Measurements from ENCODE around the gene GET3. TPM values are rescaled to one million over a fixed set of nuclear protein-coding genes. Genes with fewer than 3 reads are reported as not detected.

GET3 gene
- total RNA-seq, 1 donor from 2014 or later, result 43.6 TPM

- intact Hi-C loops (cut with DNase I), result no loop called here
- H3K9me3 ChIP-seq, result no peaks in the 10 kb centered on the region
- no peak for DNase-seq (ENCODE audit: low spot score in 2 of 2)
- H3K36me3 ChIP-seq, result peaks cover 28 to 29% of the 10 kb centered on the region in 2 donors
- peak overlapping the region; percentile 88 to 98 for H3K27ac ChIP-seq
- TF ChIP-seq, protein P1, sequence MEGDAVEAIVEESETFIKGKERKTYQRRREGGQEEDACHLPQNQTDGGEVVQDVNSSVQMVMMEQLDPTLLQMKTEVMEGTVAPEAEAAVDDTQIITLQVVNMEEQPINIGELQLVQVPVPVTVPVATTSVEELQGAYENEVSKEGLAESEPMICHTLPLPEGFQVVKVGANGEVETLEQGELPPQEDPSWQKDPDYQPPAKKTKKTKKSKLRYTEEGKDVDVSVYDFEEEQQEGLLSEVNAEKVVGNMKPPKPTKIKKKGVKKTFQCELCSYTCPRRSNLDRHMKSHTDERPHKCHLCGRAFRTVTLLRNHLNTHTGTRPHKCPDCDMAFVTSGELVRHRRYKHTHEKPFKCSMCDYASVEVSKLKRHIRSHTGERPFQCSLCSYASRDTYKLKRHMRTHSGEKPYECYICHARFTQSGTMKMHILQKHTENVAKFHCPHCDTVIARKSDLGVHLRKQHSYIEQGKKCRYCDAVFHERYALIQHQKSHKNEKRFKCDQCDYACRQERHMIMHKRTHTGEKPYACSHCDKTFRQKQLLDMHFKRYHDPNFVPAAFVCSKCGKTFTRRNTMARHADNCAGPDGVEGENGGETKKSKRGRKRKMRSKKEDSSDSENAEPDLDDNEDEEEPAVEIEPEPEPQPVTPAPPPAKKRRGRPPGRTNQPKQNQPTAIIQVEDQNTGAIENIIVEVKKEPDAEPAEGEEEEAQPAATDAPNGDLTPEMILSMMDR (IDR thresholded peaks at IDR 0.05), result no peak
- H3K4me3 ChIP-seq, result peak overlapping the region; percentile 81 to 95
- no peaks in the 10 kb centered on the region for H3K27me3 ChIP-seq
- peaks cover 4 to 29% of the 10 kb centered on the region in 2 donors for H3K4me1 ChIP-seq
Observed at GRCh38 chr19:12720296-12720695, 17.0 kb upstream of the GET3 start.

DNA sequence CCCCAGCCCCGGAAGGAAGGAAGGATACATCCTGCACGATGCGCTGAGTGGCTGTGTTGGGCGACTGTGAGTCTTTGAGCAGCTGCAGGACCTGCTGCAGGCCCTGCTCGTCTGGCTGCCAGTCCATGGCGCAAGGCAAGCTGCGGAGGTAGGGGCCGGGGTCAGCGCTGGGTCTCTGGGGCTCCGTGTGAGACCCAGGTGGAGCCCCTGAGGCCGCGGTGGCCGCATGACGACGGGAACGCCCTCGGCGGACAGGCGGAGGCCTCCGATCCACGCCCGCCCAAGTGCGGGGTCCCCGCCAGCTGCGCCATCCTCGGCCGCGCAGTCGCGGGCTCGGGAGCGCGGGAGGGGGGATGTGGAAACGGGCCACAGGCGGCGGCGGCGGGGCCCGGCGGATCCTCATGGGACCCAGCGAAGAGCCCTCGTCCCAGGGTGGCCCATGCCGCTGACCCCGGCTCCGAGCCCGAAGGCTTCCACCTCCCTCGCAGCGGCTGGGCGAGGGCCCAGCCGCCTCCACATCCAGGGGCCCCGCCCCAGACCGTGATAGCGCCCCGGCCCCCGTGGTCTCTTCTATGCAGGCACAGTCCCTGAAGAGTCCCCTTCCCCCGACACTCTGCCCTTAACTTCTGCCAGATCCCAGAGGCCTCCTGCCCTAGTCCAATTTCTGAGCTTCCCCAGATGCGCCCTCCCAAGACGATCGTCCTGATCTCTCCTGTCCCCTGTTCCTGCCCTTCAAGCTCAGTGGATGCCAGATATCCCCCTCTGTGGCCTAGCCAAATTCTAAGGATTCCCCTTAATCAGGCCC, 16.2 kb upstream of the GET3 start:
- peaks cover 4 to 29% of the 10 kb centered on the region in 2 donors for H3K4me1 ChIP-seq
- intact Hi-C loops (cut with DNase I), result no loop called here
- DNase-seq (ENCODE audit: low spot score in 2 of 2), result no peak
- peak overlapping the region; percentile 88 to 98 for H3K27ac ChIP-seq
- H3K9me3 ChIP-seq, result no peaks in the 10 kb centered on the region
- peak overlapping the region; percentile 81 to 95 for H3K4me3 ChIP-seq
- TF ChIP-seq, protein P1 (IDR thresholded peaks at IDR 0.05), result no peak
- H3K27me3 ChIP-seq, result no peaks in the 10 kb centered on the region
- peaks cover 20 to 23% of the 10 kb centered on the region in 2 donors for H3K36me3 ChIP-seq

DNA sequence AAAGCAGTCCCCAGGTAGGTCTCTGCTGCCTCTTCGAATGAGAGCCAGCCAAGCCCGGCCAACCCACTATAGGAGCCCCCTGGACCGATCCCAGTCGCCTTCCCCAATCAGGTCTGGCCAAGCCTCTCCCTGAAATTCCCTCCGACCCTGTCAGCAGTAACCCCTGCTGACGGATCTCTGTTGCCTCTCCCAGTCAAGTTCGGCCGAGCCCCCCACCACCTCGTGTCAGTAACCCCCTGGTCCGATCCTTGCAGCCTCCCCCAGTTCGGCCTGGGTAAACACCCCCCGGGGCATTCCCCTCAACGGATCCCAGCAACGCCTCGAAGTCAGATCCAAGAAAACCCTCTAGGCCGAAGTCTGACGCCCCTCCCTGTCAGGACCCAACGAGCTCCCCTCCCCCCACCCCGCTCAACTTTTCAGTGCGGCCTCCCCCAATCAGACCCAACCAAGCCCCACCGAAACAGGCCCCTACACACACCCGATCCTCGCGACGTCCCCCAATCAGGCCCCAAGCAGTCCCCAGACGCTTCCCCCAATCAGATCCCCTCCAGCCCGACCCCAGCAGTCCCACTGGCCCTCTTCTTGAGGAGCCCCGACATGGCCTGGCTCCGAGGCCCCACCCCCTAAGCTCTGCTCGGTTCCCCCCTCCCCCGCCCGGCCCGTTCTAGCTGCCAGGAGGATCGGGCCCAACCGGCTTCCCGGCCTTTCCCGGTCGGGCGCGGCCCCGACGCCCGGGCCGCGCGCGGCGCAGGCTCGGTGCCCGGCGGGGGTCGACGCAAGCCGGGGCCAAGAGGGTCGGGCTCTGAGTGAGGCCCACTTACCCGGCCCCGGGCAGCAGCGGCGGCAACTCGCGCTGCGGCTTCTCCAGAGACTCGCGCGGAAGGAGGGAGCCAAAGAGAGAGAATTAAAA, 15.4 kb upstream of the GET3 start:
- Histone ChIP-seq H3K27ac (peak overlapping the region; percentile 88 to 98), H3K27me3 (no peaks in the 10 kb centered on the region), H3K4me3 (peak overlapping the region; percentile 81 to 95), H3K36me3 (peaks cover 12 to 16% of the 10 kb centered on the region in 2 donors), H3K9me3 (no peaks in the 10 kb centered on the region), H3K4me1 (peaks cover 4 to 29% of the 10 kb centered on the region in 2 donors)
- intact Hi-C loops (cut with DNase I), result loop anchor here (2.0 kb wide), 1 partner anchor 25 kb away; the partner anchor contains the start of gene FBXW9
- TF ChIP-seq, protein P1 (IDR thresholded peaks at IDR 0.05), result no peak
- peak in 1 of 2 donors; percentile 79 for DNase-seq (ENCODE audit: low spot score in 2 of 2)

GRCh38 chr19:12722566-12723380, 14.5 kb upstream of the GET3 start:
- H3K4me1 ChIP-seq, result peaks cover 4 to 29% of the 10 kb centered on the region in 2 donors
- H3K36me3 ChIP-seq, result peaks cover 12 to 14% of the 10 kb centered on the region in 2 donors
- H3K27me3 ChIP-seq, result no peaks in the 10 kb centered on the region
- TF ChIP-seq, protein P1 (IDR thresholded peaks at IDR 0.05), result no peak
- intact Hi-C loops (cut with DNase I), result loop anchor here (1.0 to 2.0 kb wide), 2 partner anchors 12 to 26 kb away; partner anchors contain the start of genes FBXW9 and TRIR
- H3K9me3 ChIP-seq, result no peaks in the 10 kb centered on the region
- peak overlapping the region; percentile 88 to 98 for H3K27ac ChIP-seq
- DNase-seq (ENCODE audit: low spot score in 2 of 2), result peak; percentile 92 to 99
- peak overlapping the region; percentile 81 to 95 for H3K4me3 ChIP-seq

DNA sequence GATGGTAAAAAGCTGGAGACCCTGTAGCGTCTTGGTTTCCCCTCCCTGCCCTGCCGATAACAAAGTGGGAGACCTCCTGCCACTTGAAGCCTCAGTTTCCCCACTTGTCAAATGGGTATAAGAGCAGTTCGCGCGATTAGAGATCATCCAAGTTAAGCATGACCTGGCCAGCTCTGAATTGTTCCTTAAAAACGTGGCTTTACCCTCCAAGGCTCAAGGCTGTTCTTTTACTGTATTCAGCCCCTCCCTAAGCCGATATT, 14.0 kb upstream of the GET3 start:
- TF ChIP-seq, protein P1 (IDR thresholded peaks at IDR 0.05), result no peak
- peak overlapping the region; percentile 88 to 98 for H3K27ac ChIP-seq
- H3K36me3 ChIP-seq, result peaks cover 12 to 15% of the 10 kb centered on the region in 2 donors
- no peak for DNase-seq (ENCODE audit: low spot score in 2 of 2)
- no peaks in the 10 kb centered on the region for H3K27me3 ChIP-seq
- intact Hi-C loops (cut with DNase I), result loop anchor here (1.0 to 2.0 kb wide), 2 partner anchors 11 to 27 kb away; partner anchors contain the start of genes FBXW9 and TRIR
- no peaks in the 10 kb centered on the region for H3K9me3 ChIP-seq
- H3K4me3 ChIP-seq, result peak overlapping the region; percentile 66 to 95
- H3K4me1 ChIP-seq, result peaks cover 4 to 29% of the 10 kb centered on the region in 2 donors

Measured in ascending aorta (tissue), 2 donors.